ENCODE results near the gene APIP.

The APIP gene

DNA sequence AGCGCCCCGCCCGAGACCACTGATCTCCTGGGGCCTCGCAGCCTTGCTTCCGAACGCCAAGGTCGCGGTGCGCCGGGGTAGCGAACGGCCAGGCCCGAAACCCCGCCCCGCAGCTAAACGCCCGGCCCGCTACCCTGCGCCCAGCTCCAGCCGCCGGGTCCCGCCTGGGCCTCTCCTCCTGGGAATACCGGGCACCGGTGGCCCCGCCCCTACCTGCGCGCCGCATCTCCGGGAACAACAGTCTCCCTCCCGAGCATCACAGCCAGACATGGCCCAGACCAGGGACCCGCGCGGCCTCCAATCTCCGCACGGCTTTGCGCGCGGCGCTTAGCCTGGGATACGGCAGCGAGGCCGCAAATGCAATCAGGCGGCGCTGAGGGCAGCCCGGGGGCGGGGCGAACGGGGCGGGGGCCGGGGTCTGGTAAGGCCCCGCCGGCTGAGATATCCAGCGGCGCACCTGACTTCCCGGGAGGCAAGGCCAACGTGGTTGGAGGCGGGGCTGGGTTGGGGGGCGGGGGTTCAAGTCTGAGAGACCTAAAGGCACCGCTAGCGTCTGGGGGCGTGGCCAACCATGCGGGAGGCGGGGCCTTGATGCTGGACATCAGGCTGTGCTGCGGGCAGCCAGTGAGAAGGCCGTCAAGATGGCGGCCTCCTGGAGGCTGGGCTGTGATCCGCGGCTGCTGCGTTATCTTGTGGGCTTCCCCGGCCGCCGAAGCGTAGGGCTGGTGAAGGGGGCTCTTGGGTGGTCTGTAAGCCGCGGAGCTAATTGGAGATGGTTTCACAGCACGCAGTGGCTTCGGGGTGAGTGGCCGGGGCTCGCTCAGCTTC is at the start of gene APIP, which contains the start of gene PDHX:
Gene APIP (minus strand): TSS at position 365 of the 828 bp plus-strand sequence. CDS start 95 bp downstream, at position 270.
Gene PDHX (plus strand): TSS at position 604 of the 828 bp plus-strand sequence. CDS start 38 bp downstream, at position 642.
- peak; percentile 92 to 97 for DNase-seq (ENCODE audit: low read depth in 2 of 2, low spot score in 1 of 2)

GRCh38 chr11:34964610-34965331 is 48.6 kb upstream of the APIP start:
- no peak for DNase-seq (ENCODE audit: low read depth in 2 of 2, low spot score in 1 of 2)

DNA sequence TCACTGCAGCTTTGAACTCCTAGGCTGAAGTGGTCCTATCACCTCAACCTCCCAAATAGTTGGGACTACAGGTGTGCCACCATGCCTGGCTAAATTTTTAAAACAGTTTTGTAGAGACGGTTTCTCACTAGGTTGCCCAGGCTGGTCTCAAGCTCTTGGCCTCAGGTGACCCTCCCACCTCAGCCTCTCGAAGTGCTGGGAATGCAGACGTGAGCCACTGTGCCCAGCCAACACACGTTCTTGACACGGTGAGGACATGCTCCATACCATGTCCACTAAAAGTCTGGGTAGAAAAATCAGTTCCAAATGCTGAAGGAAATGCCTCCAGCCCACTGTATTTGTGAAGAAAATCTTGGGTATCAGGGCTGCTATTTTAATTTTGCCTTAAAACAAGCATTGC is 47.2 kb upstream of the APIP start:
- DNase-seq (ENCODE audit: low read depth in 2 of 2, low spot score in 1 of 2), result no peak

DNA sequence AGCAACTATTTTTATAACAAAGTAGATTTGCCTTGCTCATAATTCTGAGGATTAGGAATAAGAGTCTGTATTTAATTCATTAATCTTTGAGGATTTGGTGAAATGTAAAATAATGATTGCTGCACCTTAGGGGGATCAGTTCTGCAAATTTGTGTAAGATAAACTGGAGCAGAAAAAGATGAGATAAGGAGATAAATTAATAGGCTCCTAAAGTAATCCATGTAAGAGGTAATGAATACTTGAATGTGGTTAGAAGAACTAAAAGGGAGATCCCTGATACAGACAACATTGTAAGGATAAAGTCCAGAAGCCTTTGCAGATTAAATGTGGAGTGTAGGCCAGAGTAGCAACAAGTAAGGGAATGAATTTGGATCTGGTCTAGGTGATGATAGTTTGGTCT is 45.9 kb upstream of the APIP start:
- DNase-seq (ENCODE audit: low read depth in 2 of 2, low spot score in 1 of 2), result no peak

DNA sequence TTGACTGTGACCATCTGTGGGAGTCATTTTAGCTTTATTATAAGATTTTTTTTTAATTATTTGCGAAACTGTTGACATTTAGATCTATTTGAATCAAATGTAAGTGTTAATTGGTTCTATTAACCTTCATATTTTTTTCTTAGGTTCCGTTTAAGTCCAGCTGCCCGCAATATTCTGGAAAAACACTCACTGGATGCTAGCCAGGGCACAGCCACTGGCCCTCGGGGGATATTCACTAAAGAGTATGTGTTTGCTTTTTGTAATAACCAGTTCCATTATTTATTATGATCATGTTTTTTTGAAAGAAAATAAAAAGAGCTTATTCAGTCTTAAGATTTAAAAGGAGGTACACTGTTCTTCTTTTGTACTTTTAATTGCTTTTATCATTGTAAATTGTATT is 44.1 kb upstream of the APIP start:
- no peak for DNase-seq (ENCODE audit: low read depth in 2 of 2, low spot score in 1 of 2)

- DNase-seq (ENCODE audit: low read depth in 2 of 2, low spot score in 1 of 2), result no peak
Measured at GRCh38 chr11:34959770-34960169, 43.6 kb upstream of the APIP start.

DNA sequence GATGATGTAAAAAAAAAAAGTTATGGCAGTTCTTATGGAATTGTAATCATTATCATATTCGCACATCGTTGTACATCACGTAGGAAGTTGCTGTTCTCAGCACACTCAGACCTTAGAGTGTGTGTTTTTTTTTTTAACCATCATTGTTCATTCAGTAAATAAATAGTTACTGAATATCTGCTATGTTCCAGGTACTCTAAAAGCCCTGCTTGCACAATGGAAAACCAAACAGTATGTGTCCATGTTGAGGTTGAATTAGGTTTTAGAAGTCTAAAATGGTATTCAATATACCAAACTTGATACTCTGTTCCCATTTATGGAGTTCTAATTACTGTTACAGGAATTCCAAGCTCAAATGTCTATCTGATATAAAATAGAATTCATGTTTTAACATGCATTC is 41.4 kb upstream of the APIP start:
- DNase-seq (ENCODE audit: low read depth in 2 of 2, low spot score in 1 of 2), result no peak

DNA sequence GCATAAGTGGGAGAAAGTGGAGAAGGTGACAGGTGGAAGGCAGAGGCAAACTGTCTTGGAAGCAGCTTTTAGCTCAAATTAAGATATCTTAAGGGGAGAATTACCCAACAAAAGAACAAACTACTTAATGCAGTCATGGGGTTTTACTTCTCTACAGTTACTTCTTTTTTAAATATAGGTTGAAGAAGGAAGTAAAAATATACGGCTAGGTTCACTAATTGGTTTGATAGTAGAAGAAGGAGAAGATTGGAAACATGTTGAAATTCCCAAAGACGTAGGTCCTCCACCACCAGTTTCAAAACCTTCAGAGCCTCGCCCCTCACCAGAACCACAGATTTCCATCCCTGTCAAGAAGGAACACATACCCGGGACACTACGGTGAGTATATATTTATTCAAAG is 41.0 kb upstream of the APIP start:
- DNase-seq (ENCODE audit: low read depth in 2 of 2, low spot score in 1 of 2), result no peak

DNA sequence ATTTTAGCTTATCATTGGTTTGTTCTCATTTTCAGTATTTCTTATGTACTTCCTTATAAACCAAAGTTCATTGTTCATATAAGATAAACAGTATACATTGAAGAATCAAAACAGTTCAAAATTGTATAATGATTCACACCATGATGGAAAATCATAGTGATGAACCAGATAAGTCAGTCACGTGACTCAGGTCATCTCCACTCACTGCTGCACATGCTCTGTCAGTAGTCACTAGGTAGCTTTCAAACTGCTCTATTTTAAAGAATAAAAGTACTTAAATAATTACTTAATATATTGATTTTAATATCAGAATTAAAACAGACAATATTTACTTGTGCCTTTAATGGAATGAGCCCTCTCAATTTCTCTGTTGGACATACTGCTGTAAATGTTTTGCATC is 37.8 kb upstream of the APIP start:
- DNase-seq (ENCODE audit: low read depth in 2 of 2, low spot score in 1 of 2), result no peak

- no peak for DNase-seq (ENCODE audit: low read depth in 2 of 2, low spot score in 1 of 2)
Measured at GRCh38 chr11:34948696-34949095, 32.5 kb upstream of the APIP start.

DNA sequence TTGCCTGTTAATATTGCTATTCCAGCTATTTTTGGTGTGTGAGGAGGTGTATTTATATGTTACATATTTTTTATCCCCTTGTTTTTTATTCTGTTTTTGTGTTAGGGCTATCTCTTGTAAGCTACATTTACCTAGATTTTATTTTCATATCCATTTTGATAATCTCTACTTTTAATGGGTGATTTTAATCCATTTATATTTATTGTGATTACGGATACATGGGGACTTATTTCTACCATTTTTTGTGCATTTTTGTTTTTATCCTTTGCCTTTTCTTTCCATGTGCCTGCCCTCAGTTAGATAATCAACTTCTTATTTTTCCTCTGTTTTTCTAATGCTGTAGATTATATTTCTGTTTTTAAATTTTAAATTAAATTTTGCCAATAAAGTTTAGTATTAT is 28.5 kb upstream of the APIP start:
- no peak for DNase-seq (ENCODE audit: low read depth in 2 of 2, low spot score in 1 of 2)

GRCh38 chr11:34941688-34942087 is 25.5 kb upstream of the APIP start:
- DNase-seq (ENCODE audit: low read depth in 2 of 2, low spot score in 1 of 2), result no peak

DNA sequence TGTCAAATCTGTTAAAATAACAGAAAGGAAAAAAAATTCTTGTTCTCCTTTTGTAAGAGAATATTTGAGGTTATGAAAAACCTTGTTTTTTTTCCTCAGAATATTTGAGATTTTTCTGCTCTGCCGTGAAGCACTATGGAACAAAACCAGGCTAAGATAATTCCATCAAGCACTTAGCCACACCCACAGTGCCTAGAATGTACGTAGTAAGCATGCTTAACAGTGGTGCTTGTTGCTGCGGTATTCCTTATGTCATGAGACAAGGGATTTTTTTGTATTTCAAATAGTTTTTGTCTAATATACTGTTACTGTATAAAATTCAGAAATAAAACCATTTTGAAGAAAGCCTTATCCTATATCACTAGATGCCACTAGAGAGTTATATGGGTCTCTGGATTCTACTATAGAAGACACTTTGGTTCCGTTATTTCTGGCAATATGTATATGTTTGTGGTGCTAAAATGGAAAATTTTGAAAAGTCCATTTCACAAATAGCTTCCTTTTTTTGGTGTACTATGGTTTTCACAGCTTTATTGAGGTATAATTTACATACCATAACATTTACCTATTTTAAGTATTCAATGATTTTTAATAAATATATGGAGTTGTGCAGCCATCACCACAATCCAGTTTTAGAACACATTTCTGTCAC is 24.0 kb upstream of the APIP start:
- DNase-seq (ENCODE audit: low read depth in 2 of 2, low spot score in 1 of 2), result no peak

DNA sequence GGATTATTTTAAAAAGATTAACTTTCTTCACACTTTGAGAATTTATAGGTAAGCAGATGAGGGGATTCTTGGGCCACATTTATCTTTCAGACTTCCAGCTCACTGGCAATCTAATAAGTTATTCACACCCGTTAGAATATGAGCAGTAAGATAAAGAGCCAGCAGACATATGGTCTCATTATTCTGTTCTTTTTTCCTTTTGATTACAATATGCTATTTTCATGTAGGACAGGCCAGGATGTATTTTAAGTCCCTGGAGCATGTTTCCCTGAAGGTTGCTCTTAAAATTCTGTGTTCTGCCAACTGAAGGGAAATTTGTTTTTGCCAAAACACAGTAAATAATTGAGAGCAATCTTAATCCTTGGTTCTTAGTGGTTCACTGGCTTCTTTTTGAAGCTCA is 22.4 kb upstream of the APIP start:
- no peak for DNase-seq (ENCODE audit: low read depth in 2 of 2, low spot score in 1 of 2)

GRCh38 chr11:34936945-34937629 is 20.9 kb upstream of the APIP start:
- DNase-seq (ENCODE audit: low read depth in 2 of 2, low spot score in 1 of 2), result no peak

DNA sequence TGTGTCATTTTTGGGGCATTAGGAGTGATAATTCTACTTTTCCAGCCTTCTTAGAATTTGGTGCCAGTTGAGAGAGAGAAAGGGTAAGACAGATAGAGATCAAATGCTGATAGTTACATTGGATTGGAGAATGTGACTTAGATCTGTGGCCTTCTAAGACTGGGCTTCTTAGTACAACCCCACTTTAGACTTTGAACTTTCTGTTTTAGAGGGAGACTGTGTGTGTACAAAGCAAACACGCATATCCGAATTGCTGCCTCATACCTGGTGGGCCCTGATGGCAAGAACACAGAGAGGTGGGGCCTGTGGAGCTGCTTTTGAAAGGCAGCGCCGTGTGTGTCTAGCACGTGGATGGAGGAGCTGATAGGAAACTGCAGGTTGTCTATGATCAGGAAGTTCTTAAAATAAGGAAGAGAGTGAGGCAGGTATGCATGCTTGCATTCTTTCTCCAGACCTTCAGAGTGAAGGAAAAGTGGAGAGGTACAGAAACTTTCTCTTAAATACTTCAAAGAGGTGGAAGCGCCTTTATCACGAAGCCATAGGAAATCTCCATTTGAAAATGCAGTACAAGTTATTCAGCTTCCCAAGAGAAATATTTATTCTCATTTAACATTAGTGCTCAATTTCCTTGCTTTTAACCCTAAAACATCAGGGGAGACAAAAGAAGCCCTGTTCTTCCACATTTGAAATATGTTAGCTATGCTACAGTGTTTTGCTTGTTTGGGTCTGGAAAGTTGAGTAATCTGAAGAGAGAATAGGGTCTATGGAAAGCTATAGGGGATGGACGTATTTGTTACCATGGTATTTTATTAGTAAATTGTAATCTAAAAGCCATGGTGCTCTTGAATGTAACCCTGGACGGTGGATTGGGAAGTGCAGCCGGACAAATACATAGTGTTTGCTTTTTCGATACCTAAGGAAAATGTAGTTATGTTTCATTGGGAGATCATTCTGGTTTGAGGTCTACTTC is 13.9 kb upstream of the APIP start:
- no peak for DNase-seq (ENCODE audit: low read depth in 2 of 2, low spot score in 1 of 2)

GRCh38 chr11:34928960-34929680 is 12.9 kb upstream of the APIP start:
- no peak for DNase-seq (ENCODE audit: low read depth in 2 of 2, low spot score in 1 of 2)

GRCh38 chr11:34928268-34928959 is 12.2 kb upstream of the APIP start:
- no peak for DNase-seq (ENCODE audit: low read depth in 2 of 2, low spot score in 1 of 2)

DNA sequence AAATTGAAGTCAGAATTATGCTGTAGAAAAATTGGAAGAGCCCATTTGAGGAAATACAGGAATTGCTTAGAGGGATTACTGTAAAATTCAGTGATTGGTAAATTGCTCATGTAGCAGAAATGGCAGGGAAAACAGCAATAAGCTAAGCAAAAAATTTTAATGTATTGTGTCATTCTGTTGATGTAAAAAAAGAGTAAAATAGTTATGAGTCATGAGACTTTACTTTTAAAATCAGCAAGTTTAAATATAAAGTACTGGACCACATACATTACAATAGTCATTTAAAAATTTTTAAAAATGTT is 10.6 kb upstream of the APIP start:
- no peak for DNase-seq (ENCODE audit: low read depth in 2 of 2, low spot score in 1 of 2)

Data from stimulated activated CD8-positive, alpha-beta memory T cell treated with anti-CD3 and anti-CD28 coated beads, Interleukin-4, amount 100 ng/mL, for 4 hours (primary cell).